Skeletal muscle satellite cell (primary cell): ENCODE data around the gene PRPF40B.

Experiments used
- H3K27me3 ChIP-seq: 2 replicates; pipeline ENCODE4 v1.7.0; 2013; ENCODE audit warnings: low read length; ENCODE audit not compliant: control insufficient read depth, insufficient read depth
- H3K36me3 ChIP-seq: 2 replicates; pipeline ENCODE4 v1.7.0; 2013; ENCODE audit warnings: mild to moderate bottlenecking, control low read depth, low read length; ENCODE audit not compliant: insufficient read depth
- H3K4me1 ChIP-seq: 2 replicates; pipeline ENCODE4 v1.7.0; 2013; ENCODE audit warnings: low read length; ENCODE audit not compliant: control insufficient read depth, insufficient read depth
- H3K4me2 ChIP-seq: 2 replicates; pipeline ENCODE4 v1.7.0; 2013; ENCODE audit warnings: mild to moderate bottlenecking, low read length
- H3K4me3 ChIP-seq: 2 replicates; pipeline ENCODE4 v1.7.0; 2013; ENCODE audit warnings: low read length
- H3K9ac ChIP-seq: 2 replicates; pipeline ENCODE4 v1.7.0; 2013; ENCODE audit warnings: mild to moderate bottlenecking, low read depth, low read length, moderate library complexity
- H3K9me3 ChIP-seq: replicated peaks from 2 replicates; pipeline ENCODE4 v1.7.0; 2013; ENCODE audit warnings: mild to moderate bottlenecking, control low read depth, low read length

The PRPF40B gene

GRCh38 chr12:49612210-49612609 is 11.2 kb upstream of the PRPF40B start:
- no peak overlapping the region for H3K4me2 ChIP-seq
- peaks cover 7% of the 10 kb centered on the region for H3K9me3 ChIP-seq
- no peaks in the 10 kb centered on the region for H3K4me1 ChIP-seq
- no peak overlapping the region for H3K9ac ChIP-seq
- H3K27me3 ChIP-seq, result peaks cover 8% of the 10 kb centered on the region
- no peaks in the 10 kb centered on the region for H3K36me3 ChIP-seq
- H3K4me3 ChIP-seq, result no peak overlapping the region

- H3K27me3 ChIP-seq, result peaks cover 27% of the 10 kb centered on the region
- H3K9ac ChIP-seq, result no peak overlapping the region
- no peak overlapping the region for H3K4me2 ChIP-seq
- H3K4me1 ChIP-seq, result no peaks in the 10 kb centered on the region
- H3K4me3 ChIP-seq, result no peak overlapping the region
- H3K9me3 ChIP-seq, result peaks cover 7% of the 10 kb centered on the region
- H3K36me3 ChIP-seq, result no peaks in the 10 kb centered on the region
Measured at GRCh38 chr12:49615725-49616124, 7.6 kb upstream of the PRPF40B start.

- Histone ChIP-seq H3K4me2 (no peak overlapping the region), H3K36me3 (no peaks in the 10 kb centered on the region), H3K4me3 (no peak overlapping the region), H3K4me1 (peaks cover 2% of the 10 kb centered on the region), H3K27me3 (peaks cover 30% of the 10 kb centered on the region), H3K9ac (no peak overlapping the region), H3K9me3 (peaks cover 7% of the 10 kb centered on the region)
Measured at GRCh38 chr12:49616533-49617219, 6.7 kb upstream of the PRPF40B start.

GRCh38 chr12:49618576-49618975 is 4.8 kb upstream of the PRPF40B start:
- H3K4me2 ChIP-seq, result no peak overlapping the region
- peaks cover 30% of the 10 kb centered on the region for H3K27me3 ChIP-seq
- H3K4me1 ChIP-seq, result peaks cover 12% of the 10 kb centered on the region
- H3K9ac ChIP-seq, result no peak overlapping the region
- no peak overlapping the region for H3K4me3 ChIP-seq
- H3K9me3 ChIP-seq, result peaks cover 7% of the 10 kb centered on the region
- no peaks in the 10 kb centered on the region for H3K36me3 ChIP-seq

- H3K4me1 ChIP-seq, result peaks cover 18% of the 10 kb centered on the region
- no peak overlapping the region for H3K4me3 ChIP-seq
- no peaks in the 10 kb centered on the region for H3K36me3 ChIP-seq
- peaks cover 30% of the 10 kb centered on the region for H3K27me3 ChIP-seq
- no peak overlapping the region for H3K4me2 ChIP-seq
- peaks cover 7% of the 10 kb centered on the region for H3K9me3 ChIP-seq
- H3K9ac ChIP-seq, result no peak overlapping the region
Measured at GRCh38 chr12:49619286-49619685, 4.1 kb upstream of the PRPF40B start.

GRCh38 chr12:49621651-49622500 is 1.5 kb upstream of the PRPF40B start:
- H3K9me3 ChIP-seq, result no peaks in the 10 kb centered on the region
- no peaks in the 10 kb centered on the region for H3K36me3 ChIP-seq
- H3K4me1 ChIP-seq, result peaks cover 18% of the 10 kb centered on the region
- peak overlapping the region; percentile 85 for H3K4me2 ChIP-seq
- H3K27me3 ChIP-seq, result peaks cover 24% of the 10 kb centered on the region
- H3K4me3 ChIP-seq, result peak overlapping the region; percentile 74
- peak overlapping the region; percentile 78 for H3K9ac ChIP-seq

GRCh38 chr12:49622501-49623141 is 740 bp upstream of the PRPF40B start:
- peak overlapping the region; percentile 74 for H3K4me3 ChIP-seq
- H3K9ac ChIP-seq, result peak overlapping the region; percentile 78
- H3K27me3 ChIP-seq, result peaks cover 20% of the 10 kb centered on the region
- peak overlapping the region; percentile 85 for H3K4me2 ChIP-seq
- no peaks in the 10 kb centered on the region for H3K36me3 ChIP-seq
- H3K4me1 ChIP-seq, result peaks cover 22% of the 10 kb centered on the region
- no peaks in the 10 kb centered on the region for H3K9me3 ChIP-seq

- Histone ChIP-seq H3K9ac (no peak overlapping the region), H3K4me3 (no peak overlapping the region), H3K36me3 (no peaks in the 10 kb centered on the region), H3K4me1 (peaks cover 28% of the 10 kb centered on the region), H3K4me2 (no peak overlapping the region), H3K9me3 (no peaks in the 10 kb centered on the region), H3K27me3 (peaks cover 3% of the 10 kb centered on the region)
Measured at GRCh38 chr12:49624921-49625577, 1.7 kb downstream of the PRPF40B start.

GRCh38 chr12:49626169-49626835 is 2.9 kb downstream of the PRPF40B start:
- Histone ChIP-seq H3K9ac (no peak overlapping the region), H3K36me3 (no peaks in the 10 kb centered on the region), H3K4me1 (peaks cover 28% of the 10 kb centered on the region), H3K9me3 (no peaks in the 10 kb centered on the region), H3K4me2 (no peak overlapping the region), H3K27me3 (peaks cover under 1% of the 10 kb centered on the region), H3K4me3 (no peak overlapping the region)

GRCh38 chr12:49626836-49627235 is 3.5 kb downstream of the PRPF40B start:
- Histone ChIP-seq H3K4me2 (no peak overlapping the region), H3K4me1 (peaks cover 25% of the 10 kb centered on the region), H3K9ac (no peak overlapping the region), H3K4me3 (no peak overlapping the region), H3K27me3 (no peaks in the 10 kb centered on the region), H3K36me3 (peaks cover 4% of the 10 kb centered on the region), H3K9me3 (no peaks in the 10 kb centered on the region)
